Middle frontal gyrus (tissue), 1 donor: ENCODE measurements around the gene PELI2.

Experiments used
- DNase-seq: peaks from one replicate; pipeline ENCODE4 v3.0.0-alpha.2; 2015; ENCODE audit warnings: low spot score; ENCODE audit errors: extremely low spot score

PELI2 gene

GRCh38 chr14:56341766-56342493 is 223.7 kb downstream of the PELI2 start:
- DNase-seq, result no peak

GRCh38 chr14:56342494-56342942 is 224.3 kb downstream of the PELI2 start:
- no peak for DNase-seq

- no peak for DNase-seq
Observed at GRCh38 chr14:56349960-56350359, 231.7 kb downstream of the PELI2 start.
